PC-9 (cell line): ENCODE results near the gene ZSCAN20. TPM values are rescaled to one million over a fixed set of nuclear protein-coding genes. Genes with fewer than 3 reads are reported as not detected.

Experiments
- BruUV-seq: library from RNA; stranded (reverse); fragments of 400-500 nt; replicated peaks from 2 replicates; lab custom pipeline; 2021; lab: Mats Ljungman, UMichigan
- CTCF ChIA-PET: fragments of 300-600 bp; sonication (Branson Sonifier 250); formaldehyde crosslinking; loops from one replicate; lab custom pipeline; 2022; ENCODE audit warnings: antibody characterized with exemption; lab: Charles Lee
- POLR2A ChIA-PET: fragments of 300-600 bp; sonication (Branson Sonifier 250); formaldehyde crosslinking; loops from one replicate; lab custom pipeline; 2022; ENCODE audit warnings: antibody characterized with exemption; ENCODE audit not compliant: unreplicated experiment; lab: Charles Lee
- DNase-seq, 2 experiments: peaks; one replicate each; pipeline versions ENCODE4 v3.0.0 to v3.0.0-alpha.2; 2015 to 2022; ENCODE audit warnings: mixed read lengths in 1 of 2
- H2AFZ ChIP-seq: fragments of 200-600 bp; sonication (generic); 2 replicates; pipeline ENCODE4 v1.8.1; 2017; ENCODE audit warnings: antibody characterized with exemption
- H3F3A ChIP-seq: fragments of 200-600 bp; sonication (generic); 2 replicates; pipeline ENCODE4 v1.8.1; 2017; ENCODE audit warnings: antibody characterized with exemption, mild to moderate bottlenecking, low read depth; ENCODE audit not compliant: insufficient read depth
- H3K27ac ChIP-seq: fragments of 200-600 bp; sonication (generic); 2 replicates; pipeline ENCODE4 v1.6.1; 2016; ENCODE audit warnings: mixed run types
- H3K27me3 ChIP-seq: fragments of 200-600 bp; sonication (generic); 2 replicates; pipeline ENCODE4 v1.6.1; 2016; ENCODE audit warnings: low read depth, mixed run types; ENCODE audit not compliant: insufficient read depth
- H3K36me3 ChIP-seq: fragments of 200-600 bp; sonication (generic); 2 replicates; pipeline ENCODE4 v1.6.1; 2016; ENCODE audit warnings: low read depth, mixed run types
- H3K4me1 ChIP-seq: fragments of 200-600 bp; sonication (generic); replicated peaks from 2 replicates; pipeline ENCODE4 v1.6.1; 2016; ENCODE audit warnings: mixed run types; ENCODE audit not compliant: insufficient read depth
- H3K4me2 ChIP-seq: fragments of 200-600 bp; sonication (generic); 2 replicates; pipeline ENCODE4 v1.6.1; 2017; ENCODE audit warnings: mixed run types
- H3K4me3 ChIP-seq: fragments of 200-600 bp; sonication (generic); 2 replicates; pipeline ENCODE4 v1.6.1; 2016; ENCODE audit warnings: mixed run types
- H3K79me2 ChIP-seq: fragments of 200-600 bp; sonication (generic); 2 replicates; pipeline ENCODE4 v1.6.1; 2017; ENCODE audit warnings: low read depth, mixed run types
- H3K9me2 ChIP-seq: fragments of 200-600 bp; sonication (generic); 2 replicates; pipeline ENCODE4 v1.8.1; 2017; ENCODE audit warnings: mild to moderate bottlenecking; ENCODE audit not compliant: insufficient read depth
- H3K9me3 ChIP-seq: fragments of 200-600 bp; sonication (generic); 2 replicates; pipeline ENCODE4 v1.8.1; 2016; ENCODE audit warnings: low read depth; ENCODE audit not compliant: insufficient read depth
- H4K20me1 ChIP-seq: fragments of 200-600 bp; sonication (generic); 2 replicates; pipeline ENCODE4 v1.8.1; 2017; ENCODE audit not compliant: insufficient read depth
- CTCF ChIP-seq: fragments of 200-600 bp; sonication (generic); conservative IDR thresholded peaks from 2 replicates; pipeline ENCODE4 v1.6.1; 2017; ENCODE audit warnings: mixed run types, antibody characterized with exemption, mild to moderate bottlenecking, moderate library complexity
- EZH2 ChIP-seq: fragments of 200-600 bp; sonication (generic); IDR thresholded peaks from 2 replicates; pipeline ENCODE4 v1.8.0; 2017; ENCODE audit warnings: antibody characterized with exemption, low read depth
- intact Hi-C: fragments of 100-400 bp; cut with micrococcal nuclease; formaldehyde crosslinking; loops from one replicate; pipeline ENCODE4 v1.10.0; 2022; ENCODE audit not compliant: unreplicated experiment
- total RNA-seq: library from RNA; stranded (reverse); gene quantifications from 2 replicates; pipeline ENCODE4 v1.2.3, GENCODE V29; 2021

Gene ZSCAN20
- total RNA-seq, 1 experiment from 2014 or later, result 6.0 TPM

- Histone ChIP-seq H3K36me3 (no peaks in the 10 kb centered on the region), H3K9me2 (no peaks in the 10 kb centered on the region), H4K20me1 (no peaks in the 10 kb centered on the region), H3K27me3 (no peaks in the 10 kb centered on the region), H3K9me3 (no peaks in the 10 kb centered on the region), H3K79me2 (no peaks in the 10 kb centered on the region), H3K4me1 (peaks cover 33% of the 10 kb centered on the region), H2AFZ (no peak overlapping the region), H3K4me2 (no peak overlapping the region), H3K27ac (no peak overlapping the region), H3F3A (peaks cover 17% of the 10 kb centered on the region; the same call in 1 of the 2 replicates), H3K4me3 (no peak overlapping the region)
- ChIA-PET POLR2A (interaction anchor here (0.7 kb wide), 1 partner anchor 329 kb away, joined by 12 read pairs; no protein-coding TSS in a partner anchor), CTCF (interaction anchor here (0.6 to 0.7 kb wide), 7 partner anchors 22 to 1900 kb away, joined by 3 to 11 read pairs (median 4); no protein-coding TSS in a partner anchor)
- intact Hi-C loops, result loop anchor here (5.0 kb wide), 5 partner anchors 89 to 359 kb away; no protein-coding TSS in a partner anchor
- no TSS peak for BruUV-seq
- DNase-seq, result no peak
- TF ChIP-seq EZH2 (no peak), CTCF (no peak)
Observed at GRCh38 chr1:33456502-33456886, 16.0 kb upstream of the ZSCAN20 start.

GRCh38 chr1:33459691-33460090, 12.8 kb upstream of the ZSCAN20 start:
- TF ChIP-seq CTCF (no peak), EZH2 (no peak)
- H3K27ac ChIP-seq, result peak overlapping the region; percentile 64
- H3K9me3 ChIP-seq, result no peaks in the 10 kb centered on the region
- no peaks in the 10 kb centered on the region for H4K20me1 ChIP-seq
- no peaks in the 10 kb centered on the region for H3K79me2 ChIP-seq
- H3K4me1 ChIP-seq, result peaks cover 33% of the 10 kb centered on the region
- H3K9me2 ChIP-seq, result no peaks in the 10 kb centered on the region
- no peaks in the 10 kb centered on the region for H3K36me3 ChIP-seq
- H3F3A ChIP-seq, result peaks cover 17% of the 10 kb centered on the region; the same call in 1 of the 2 replicates
- H2AFZ ChIP-seq, result 0 out of 2 replicates have a peak overlapping the region, but pooled peaks have one; percentile 39
- intact Hi-C loops, result loop anchor here (5.0 kb wide), 5 partner anchors 92 to 362 kb away; no protein-coding TSS in a partner anchor
- H3K4me2 ChIP-seq, result peak overlapping the region; percentile 37
- CTCF ChIA-PET, result no interaction called here
- no peaks in the 10 kb centered on the region for H3K27me3 ChIP-seq
- POLR2A ChIA-PET, result no interaction called here
- no peak overlapping the region for H3K4me3 ChIP-seq
- BruUV-seq, result no TSS peak
- no peak for DNase-seq

GRCh38 chr1:33460144-33460543, 12.3 kb upstream of the ZSCAN20 start:
- ChIA-PET CTCF (no interaction called here), POLR2A (no interaction called here)
- H3K27me3 ChIP-seq, result no peaks in the 10 kb centered on the region
- H2AFZ ChIP-seq, result 0 out of 2 replicates have a peak overlapping the region, but pooled peaks have one; percentile 39
- no peaks in the 10 kb centered on the region for H3K36me3 ChIP-seq
- peak; percentile 26 to 72 for DNase-seq
- H3F3A ChIP-seq, result peaks cover 17% of the 10 kb centered on the region; the same call in 1 of the 2 replicates
- H4K20me1 ChIP-seq, result no peaks in the 10 kb centered on the region
- no peak for TF ChIP-seq CTCF
- TF ChIP-seq EZH2, result no peak
- H3K27ac ChIP-seq, result peak overlapping the region; percentile 64
- H3K79me2 ChIP-seq, result no peaks in the 10 kb centered on the region
- H3K9me2 ChIP-seq, result no peaks in the 10 kb centered on the region
- H3K4me2 ChIP-seq, result peak overlapping the region; percentile 37
- no peak overlapping the region for H3K4me3 ChIP-seq
- no TSS peak for BruUV-seq
- H3K4me1 ChIP-seq, result peaks cover 33% of the 10 kb centered on the region
- intact Hi-C loops, result no loop called here
- no peaks in the 10 kb centered on the region for H3K9me3 ChIP-seq
